HG02884 (cell line): Measurements from ENCODE around the gene MUC20.
"Not testable (repeated sequence)": the region's sequence is repeated elsewhere in the genome, so short reads cannot be mapped to it uniquely, and the experiment has no call there.

Source experiments
- ATAC-seq: cut with Tn5 transposase; IDR thresholded peaks from one replicate; pipeline ENCODE4 v1.9.1; 2021; ENCODE audit warnings: mild to moderate bottlenecking, moderate library complexity; ENCODE audit not compliant: unreplicated experiment

The MUC20 gene

DNA sequence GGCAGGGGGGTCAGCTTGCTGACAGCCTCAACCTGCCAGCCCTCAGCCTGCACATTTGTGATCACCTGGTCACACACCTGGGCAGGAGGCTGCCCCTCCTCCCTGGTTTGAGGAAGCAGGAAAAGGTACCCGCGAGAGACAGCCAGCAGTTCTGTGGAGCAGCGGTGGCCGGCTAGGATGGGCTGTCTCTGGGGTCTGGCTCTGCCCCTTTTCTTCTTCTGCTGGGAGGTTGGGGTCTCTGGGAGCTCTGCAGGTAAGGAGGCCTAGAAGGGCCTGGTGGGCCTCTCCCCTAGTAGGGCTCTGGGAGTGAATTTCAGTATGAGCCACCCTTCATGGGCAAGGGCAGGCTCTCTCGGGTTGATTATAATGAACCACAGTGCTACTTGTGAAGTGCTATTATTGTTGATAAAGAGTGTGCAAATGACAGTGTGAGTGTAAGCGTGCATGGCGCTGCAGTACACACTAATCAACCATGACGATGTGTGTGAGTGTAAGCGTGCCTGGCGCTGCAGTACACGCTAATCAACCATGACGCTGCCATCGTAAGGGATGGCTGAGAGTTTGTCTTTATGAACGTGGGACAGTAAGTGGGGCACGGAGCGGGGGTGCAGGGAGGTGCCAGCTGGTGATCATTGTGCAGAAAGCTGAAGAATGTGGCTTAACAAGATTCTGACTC is at the start of gene MUC20:
Gene MUC20 (plus strand): TSS at position 148 of the 676 bp plus-strand sequence. CDS start 30 bp downstream, at position 178.
- ATAC-seq, result not testable (repeated sequence)

DNA sequence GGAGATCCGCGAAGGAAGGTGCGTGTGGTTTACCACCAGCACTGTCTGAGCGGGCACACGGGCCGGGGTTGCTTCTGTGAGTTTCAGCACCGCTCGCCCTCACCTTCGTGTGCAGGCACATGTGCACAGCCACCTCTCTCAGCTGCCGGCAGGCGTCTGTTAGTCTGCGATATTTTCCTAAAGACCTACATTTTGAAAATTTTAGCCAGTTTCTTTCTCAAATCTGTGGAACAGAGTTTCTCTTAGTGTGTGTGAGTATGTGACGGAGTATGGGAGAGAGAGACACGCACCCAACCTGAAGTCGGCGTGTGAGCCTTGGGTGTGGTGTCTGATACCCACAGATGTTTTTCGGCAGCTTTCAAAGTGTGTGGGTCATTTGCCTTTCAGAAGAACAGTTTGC is 49.5 kb upstream of the MUC20 start:
- not testable (repeated sequence) for ATAC-seq

- not testable (repeated sequence) for ATAC-seq
Measured at GRCh38 chr3:195673711-195674110, 47.1 kb upstream of the MUC20 start.

GRCh38 chr3:195678391-195679015 is 42.3 kb upstream of the MUC20 start:
- ATAC-seq, result not testable (repeated sequence)

- ATAC-seq, result not testable (repeated sequence)
Measured at GRCh38 chr3:195680690-195681089, 40.1 kb upstream of the MUC20 start.

DNA sequence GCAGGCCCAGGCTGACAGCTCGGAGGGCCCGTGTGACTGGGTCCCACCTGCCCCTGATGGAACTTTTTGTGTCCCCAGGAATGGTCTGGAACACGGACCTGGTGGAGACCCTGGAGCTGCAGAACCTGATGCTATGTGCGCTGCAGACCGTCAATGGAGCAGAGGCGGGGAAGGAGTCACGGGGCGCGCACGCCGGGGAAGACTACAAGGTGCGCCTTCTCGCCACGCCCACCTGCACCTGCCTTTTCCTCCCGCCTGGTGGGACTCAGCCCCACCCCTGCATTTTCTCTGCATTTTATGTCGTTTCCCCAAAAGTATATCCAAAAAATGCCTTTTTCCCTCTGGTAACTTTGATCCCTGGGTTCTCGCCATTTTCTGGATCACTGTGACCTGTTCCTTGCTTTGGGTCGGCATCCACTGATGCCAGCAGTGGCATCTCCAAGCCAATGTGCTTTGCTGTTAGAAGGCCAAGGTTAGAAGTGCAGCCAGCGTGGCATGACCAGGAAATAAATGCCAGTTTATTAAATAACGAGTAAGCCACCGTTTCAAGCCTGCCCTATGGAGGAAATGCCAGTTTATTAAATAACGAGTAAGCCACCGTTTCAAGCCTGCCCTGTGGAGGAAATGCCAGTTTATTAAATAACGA is 39.2 kb upstream of the MUC20 start:
- not testable (repeated sequence) for ATAC-seq

DNA sequence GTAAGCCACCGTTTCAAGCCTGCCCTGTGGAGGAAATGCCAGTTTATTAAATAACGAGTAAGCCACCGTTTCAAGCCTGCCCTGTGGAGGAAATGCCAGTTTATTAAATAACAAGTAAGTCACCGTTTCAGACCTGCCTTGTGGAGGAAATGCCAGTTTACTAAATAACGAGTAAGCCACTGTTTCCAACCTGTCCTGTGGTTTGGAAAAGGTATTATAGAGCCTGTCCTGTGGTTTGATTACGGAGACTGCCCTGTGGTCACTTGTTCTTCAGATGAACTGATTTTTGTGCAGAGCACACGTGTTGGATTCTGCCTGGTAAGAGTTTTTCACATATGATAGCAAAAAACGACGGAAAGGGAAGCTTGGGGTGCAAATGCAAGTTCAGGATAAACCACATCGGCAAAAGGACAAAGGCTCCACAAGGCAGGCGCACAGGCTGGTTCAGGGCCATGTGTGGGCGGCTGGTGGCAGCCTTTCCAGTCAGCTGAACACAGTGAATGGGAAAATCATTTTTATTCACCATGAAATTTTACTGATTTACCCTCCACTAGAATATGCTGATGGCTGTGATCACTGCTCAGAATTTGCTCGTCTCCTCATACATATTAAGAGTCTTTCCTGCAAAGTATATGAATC is 38.6 kb upstream of the MUC20 start:
- not testable (repeated sequence) for ATAC-seq

DNA sequence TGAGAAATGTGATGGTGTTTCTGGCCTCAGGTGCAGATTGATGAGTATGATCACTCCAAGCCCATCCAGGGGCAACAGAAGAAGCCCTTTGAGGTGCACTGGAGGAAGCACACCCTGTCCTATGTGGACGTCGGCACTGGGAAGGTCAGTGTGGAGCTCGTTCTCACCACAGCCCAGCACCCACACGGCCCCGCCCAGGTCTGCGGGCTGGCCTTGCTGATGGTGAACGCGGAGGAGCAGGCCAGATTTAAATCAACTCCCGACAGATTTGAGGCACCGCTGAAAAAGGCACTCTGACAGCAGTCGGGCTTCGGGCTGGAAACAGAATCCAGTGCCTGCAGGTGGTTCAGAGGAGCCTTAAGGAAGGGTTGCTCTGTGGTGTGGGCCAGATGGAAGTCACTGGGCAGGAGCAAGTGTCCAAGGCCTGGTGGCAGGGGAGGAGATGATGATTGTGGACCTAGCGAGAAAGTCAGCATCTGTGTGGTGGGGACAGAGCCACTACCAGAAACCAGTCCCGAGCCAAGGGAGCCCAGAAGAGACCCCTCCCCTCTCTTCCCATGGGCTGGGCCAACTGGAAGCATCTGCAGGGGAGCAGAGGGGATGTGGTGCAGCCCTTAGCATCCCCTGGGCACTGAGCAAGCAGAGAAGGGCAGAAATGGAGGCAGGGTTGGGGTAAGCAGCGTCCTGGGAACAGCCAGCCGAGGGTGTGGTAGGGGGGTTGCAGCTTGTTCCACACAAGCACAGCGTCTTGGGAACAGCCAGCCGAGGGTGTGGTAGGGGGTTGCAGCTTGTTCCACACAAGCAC is 36.9 kb upstream of the MUC20 start:
- ATAC-seq, result not testable (repeated sequence)

DNA sequence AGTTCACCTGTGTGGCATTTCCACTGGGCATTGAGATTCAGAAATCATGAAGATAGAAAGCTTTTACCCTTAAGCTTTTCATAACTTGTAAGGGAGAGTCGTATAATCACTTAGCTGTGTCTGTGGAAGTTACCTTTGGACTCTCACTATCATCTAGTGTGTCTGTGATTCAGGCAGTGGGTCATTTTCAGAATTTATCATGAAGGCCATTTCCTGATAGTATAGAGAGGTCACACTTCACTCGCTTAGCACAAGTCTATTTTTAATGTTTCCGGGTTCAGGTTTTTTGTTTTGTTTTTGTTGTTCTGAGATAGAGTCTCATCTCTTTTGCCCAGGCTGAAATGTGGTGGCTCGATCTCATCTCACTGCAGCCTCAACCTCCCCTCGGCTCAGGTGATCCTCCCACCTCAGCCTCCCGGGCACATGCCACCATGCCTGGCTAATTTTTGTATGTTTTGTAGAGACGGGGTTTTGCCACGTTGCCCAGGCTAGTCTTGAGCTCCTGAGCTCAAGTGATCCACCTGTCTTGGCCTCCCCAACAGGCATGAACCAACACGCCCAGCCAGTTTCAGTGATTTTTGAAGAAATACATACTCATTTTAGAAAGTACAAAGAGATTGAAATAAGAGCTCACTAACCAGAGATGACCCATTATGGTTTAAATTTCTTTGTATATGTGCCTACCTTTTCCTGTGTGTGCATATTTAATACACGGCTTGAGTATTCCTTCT is 36.1 kb upstream of the MUC20 start:
- ATAC-seq, result not testable (repeated sequence)

DNA sequence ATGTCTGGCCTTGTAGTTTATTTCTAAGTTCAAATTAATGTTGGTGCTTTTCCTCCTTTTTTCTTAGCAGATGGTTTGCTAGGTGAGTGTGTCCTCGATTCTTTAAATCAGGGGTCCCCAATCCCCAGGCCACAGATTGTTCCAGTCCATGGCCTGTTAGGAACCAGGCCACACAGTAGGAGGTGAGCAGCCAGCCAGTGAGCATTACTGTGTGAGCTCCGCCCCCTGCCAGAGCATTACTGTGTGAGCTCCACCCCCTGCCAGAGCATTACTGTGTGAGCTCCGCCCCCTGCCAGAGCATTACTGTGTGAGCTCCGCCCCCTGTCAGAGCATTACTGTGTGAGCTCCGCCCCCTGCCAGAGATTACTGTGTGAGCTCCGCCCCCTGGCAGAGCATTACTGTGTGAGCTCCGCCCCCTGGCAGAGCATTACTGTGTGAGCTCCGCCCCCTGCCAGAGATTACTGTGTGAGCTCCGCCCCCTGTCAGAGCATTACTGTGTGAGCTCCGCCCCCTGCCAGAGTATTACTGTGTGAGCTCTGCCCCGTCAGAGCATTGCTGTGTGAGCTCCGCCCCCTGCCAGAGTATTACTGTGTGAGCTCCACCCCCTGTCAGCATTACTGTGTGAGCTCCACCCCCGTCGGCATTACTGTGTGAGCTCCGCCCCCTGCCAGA is 34.1 kb upstream of the MUC20 start:
- not testable (repeated sequence) for ATAC-seq

DNA sequence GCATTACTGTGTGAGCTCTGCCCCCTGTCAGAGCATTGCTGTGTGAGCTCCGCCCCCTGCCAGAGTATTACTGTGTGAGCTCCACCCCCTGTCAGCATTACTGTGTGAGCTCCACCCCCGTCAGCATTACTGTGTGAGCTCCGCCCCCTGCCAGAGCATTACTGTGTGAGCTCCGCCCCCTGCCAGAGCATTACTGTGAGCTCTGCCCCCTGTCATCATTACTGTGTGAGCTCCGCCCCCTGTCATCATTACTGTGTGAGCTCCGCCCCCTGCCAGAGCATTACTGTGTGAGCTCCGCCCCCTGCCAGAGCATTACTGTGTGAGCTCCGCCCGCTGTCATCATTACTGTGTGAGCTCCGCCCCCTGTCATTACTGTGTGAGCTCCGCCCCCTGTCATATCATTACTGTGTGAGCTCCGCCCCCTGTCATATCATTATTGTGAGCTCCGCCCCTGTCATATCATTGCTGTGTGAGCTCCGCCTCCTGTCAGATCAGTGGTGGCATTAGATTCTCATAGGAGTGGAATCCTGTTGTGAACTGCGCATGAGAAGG is 33.5 kb upstream of the MUC20 start:
- not testable (repeated sequence) for ATAC-seq

DNA sequence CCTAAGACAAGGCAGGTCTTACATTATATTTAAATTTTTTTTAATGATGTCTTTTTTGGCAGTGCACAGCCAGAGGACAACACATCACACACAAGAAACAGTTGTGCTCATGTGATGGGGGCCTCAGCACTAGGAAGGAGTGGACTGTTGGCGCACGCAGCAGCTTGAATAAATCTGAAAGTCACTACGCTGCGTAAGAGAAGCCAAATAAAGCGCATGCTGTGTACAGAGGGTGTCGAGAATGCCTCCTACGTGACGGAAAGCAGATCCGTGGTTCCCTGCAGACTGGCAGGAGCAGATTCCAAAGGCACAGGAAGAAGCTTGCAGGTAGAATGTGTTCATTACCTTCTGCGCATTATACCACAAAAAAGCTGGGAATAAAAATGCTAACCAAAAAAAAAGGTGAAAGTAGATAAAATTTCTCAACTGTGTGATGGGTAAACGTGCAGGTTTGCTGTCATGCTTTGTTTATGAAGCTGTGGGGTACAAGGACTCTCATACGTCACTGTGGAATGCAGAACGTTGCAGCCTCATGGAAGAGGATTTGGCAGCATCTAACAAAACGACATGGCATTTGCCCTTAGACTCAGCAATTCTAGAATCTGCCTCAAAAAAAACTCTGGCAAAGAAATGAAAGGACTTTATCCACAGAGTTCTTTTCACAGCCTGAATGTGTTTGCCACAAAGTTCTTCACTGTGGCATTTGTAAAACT is 32.2 kb upstream of the MUC20 start:
- not testable (repeated sequence) for ATAC-seq

GRCh38 chr3:195689184-195690070 is 31.4 kb upstream of the MUC20 start:
- not testable (repeated sequence) for ATAC-seq

DNA sequence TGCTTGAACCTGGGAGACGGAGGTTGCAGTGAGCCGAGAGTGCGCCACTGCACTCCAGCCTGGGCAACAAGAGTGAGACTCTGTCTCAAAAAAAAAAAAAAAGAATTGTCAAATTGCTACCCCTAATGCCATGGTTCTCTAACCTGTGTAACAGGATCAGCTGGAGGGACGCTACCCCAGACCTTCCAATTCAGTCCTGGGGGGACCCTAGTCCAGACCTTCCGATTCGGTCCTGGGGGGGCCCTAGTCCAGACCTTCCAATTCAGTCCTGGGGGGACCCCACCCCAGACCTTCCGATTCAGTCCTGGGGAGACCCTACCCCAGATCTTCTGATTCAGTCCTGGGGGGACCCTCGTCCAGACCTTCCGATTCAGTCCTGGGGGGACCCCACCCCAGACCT is 29.8 kb upstream of the MUC20 start:
- ATAC-seq, result no peak

- ATAC-seq, result not testable (repeated sequence)
Measured at GRCh38 chr3:195691596-195692353, 29.0 kb upstream of the MUC20 start.

GRCh38 chr3:195692354-195692685 is 28.5 kb upstream of the MUC20 start:
- ATAC-seq, result no peak
